Measurements from ENCODE around the gene AIFM3.
"Not testable (repeated sequence)": the region's sequence is repeated elsewhere in the genome, so short reads cannot be mapped to it uniquely, and the experiment has no call there.

The AIFM3 gene

DNA sequence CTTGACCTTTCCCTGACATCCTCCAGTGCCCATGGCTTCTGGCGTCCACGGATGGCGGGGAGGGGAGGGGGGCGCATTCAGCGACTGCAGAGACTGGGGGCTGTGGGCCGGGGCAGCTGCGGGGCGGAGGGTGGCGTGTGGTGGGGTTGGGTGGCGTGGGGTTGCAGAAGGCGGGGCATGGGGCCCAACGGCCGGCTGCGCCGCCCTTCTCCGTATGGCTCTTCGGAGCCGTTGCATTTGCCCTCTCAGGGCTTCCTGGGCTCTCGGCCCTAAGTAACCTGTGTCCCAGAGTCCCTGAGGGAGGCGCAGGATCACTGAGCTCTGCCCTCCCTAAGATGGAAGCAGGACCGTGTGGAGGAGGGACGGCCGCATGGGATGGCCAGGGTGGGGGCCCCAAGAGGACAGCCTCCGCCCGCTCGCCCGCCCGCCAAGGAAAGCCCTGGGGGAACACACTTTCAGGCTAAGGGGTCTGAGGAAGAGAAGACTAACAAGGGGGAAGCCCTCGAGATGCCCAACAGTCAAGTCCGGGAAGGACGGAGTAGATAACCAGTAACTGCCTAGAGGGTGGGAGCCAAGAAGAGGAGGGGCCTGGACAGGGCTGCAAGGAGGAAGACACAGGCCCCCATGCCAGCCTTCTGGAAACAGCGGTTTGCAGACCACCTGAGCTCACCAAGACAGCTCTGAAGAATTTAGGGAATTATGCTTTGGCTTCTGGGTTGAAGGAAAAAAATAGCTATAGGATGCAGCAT, 9.2 kb upstream of the AIFM3 start:
- DNase-seq (ENCODE audit: low read depth) = no peak

DNA sequence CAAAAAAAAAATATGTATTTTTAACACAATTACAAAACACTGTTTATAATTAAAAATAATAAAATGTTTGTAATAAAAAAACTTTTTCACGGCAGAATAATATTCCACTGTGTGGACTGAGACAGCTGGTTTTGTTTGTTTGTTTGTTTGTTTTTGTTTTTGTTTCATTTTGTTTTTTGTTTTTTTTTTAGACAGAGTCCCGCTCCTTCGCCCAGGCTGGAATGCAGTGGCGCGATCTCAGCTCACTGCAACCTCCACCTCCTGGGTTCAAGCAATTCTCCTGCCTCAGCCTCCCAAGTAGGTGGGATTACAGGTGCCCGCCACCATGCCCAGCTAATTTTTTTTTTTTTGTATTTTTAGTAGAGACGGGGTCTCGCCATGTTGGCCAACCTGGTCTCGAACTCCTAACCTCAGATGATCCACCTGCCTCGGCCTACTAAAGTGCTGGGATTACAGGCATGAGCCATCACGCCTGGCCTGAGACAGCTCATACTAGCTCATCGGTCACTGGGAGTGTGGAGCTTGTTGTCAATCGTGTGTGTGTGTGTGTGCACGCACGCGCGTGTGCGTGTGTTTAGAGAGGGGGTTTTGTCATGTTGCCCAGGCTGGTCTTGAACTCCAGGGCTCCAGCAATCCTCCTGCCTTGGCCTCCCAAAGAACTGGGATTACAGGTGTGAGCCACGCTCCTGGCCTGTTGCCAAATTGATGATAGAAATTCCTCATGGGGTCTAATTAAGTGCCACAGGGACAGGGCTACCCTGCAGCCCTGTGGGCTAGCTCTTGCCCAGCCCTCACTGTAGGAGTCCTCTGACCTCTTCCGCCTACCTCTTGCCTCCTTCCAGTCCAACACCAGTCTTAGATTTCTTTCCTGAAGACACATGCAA, 7.2 kb upstream of the AIFM3 start:
- DNase-seq (ENCODE audit: low read depth) = no peak

GRCh38 chr22:20960609-20961008, 6.4 kb upstream of the AIFM3 start:
- DNase-seq (ENCODE audit: low read depth) = no peak

GRCh38 chr22:20962491-20962945, 4.5 kb upstream of the AIFM3 start:
- no peak for DNase-seq (ENCODE audit: low read depth)

- DNase-seq (ENCODE audit: low read depth) = no peak
Observed at GRCh38 chr22:20963201-20964052, 3.6 kb upstream of the AIFM3 start.

DNA sequence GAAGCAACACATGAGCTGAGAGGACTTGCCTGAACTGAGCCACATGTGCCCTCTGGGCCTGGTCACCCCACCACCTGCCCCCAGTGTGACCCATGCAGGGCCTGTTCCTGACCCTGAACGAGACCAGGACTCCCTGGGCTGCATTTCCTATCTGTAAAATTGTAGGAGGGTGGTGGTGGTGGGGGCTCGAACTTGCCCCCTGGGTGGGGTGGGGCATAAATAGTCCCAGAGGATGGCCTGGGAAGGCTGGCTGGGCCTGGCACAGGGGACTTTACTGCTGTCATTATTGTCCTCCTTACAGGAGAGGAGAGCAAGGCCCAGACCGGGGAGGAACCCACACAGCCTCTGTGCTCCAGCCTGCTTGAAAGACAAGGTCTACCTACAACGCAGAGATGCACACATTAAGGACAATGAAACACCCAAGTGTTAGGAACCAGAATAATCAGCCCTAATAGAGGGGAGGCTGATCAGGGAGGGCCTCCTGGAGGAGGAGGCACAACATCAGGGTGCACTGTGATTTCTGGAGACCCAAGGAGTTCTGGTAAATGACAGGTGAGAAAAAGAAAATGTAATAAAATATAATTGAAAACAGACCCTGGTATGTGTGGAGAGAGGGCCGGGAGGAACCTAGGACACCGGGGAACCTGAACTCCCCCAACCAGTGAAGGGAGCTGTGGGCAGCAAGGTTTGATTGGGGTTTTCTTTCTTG, 2.8 kb upstream of the AIFM3 start:
- DNase-seq (ENCODE audit: low read depth) = no peak

DNA sequence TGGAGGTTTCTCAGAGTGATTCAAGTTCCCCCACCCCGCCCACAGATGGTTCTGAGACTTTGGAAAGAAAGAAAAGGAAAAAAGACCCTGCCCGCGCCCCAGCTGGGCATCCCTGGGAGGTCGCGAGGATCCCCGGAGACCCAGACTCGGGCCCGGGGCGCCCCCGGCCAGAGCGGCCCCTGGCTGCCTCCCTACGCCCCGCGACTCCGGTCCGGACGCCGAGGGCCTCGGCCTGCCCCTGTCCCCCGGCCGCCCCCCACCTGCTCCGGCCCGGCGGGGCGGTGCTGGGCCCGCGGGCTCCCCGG, 2.3 kb upstream of the AIFM3 start:
- no peak for DNase-seq (ENCODE audit: low read depth)

DNA sequence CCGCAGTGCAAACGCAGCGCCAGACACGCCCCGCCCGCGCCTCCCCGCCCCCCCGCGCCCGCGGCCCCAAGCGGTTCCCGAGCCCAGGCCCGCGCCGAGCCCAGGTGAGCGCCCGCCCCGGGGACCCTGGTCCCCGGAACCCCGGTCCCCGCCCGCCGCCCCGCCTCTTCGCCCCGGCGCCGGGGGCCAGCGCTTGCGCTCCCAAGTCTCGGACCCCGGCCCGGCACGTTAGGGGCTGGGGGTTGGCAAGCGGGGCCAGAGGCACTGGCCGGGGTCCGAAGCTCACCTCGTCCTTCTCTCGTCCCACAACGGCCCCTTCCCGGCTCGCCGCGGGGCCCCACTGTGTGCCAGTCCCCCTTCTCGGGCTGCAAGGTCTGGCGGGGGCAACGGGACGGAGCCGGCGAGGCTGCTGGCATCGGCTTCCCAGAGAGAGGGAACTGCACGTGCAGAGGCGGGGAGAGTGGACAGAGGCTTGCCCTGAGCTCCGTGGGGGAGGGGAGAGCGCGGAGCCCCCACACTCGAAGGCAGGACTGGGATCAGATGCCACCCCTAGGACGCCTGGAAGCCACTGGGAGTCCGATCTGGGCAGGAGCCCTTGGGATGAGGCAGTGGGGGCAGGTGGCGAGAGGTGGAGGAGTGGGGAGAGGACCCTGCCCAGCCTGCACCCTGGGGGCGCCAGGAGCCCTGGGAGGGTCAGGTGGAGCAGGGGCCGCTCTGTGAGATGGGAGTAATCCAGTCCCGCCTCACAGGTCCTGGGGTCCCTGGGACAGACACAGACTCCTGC, 1.8 kb upstream of the AIFM3 start:
- no peak for DNase-seq (ENCODE audit: low read depth)

DNA sequence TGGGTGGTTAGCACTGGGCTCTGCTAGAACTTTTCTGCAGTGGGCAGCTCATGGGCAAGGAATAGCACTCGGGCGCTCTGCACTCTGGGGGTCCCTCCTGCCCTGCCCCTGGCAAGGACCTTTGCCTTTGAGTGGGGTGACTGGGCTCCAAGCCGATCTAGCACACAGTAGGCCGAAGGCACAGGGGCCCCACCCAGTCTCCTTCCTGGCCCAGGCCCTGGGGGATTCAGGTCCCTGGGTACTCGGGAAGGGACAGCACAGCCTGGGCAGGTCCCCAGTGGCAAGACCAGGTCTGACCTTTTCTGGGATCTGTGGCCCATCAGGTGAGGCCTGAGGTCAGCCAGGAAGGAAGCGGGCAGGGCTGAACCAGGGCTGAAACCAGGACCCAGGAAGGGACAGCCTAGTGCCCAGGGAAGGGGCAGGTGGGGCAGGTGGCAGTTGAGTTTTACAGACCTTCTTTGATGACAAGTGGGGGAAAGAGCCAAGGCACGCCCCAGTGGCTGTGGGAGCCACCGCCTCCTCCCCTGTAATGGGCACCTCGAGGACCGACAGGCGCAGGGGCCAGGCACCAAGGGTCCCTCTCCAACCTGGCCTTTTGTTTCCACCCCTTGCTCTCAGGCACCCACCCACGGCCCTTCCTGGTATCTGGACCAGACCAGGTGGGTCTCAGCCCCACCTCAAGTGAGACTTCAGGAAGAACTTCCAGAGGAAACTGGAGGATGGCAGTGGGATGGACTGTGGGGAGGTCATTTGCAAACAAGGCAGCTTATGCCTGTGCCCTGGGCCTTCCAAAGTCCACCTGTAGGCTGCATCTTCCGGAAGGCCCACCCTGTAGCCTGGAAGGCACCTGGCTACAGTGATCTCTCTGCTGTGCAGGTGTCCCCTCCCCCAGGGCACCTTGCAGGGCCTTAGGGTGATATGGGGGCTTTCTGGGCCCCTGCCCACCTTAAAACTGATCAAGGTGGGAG, 883 bp upstream of the AIFM3 start:
- DNase-seq (ENCODE audit: low read depth) = no peak

DNA sequence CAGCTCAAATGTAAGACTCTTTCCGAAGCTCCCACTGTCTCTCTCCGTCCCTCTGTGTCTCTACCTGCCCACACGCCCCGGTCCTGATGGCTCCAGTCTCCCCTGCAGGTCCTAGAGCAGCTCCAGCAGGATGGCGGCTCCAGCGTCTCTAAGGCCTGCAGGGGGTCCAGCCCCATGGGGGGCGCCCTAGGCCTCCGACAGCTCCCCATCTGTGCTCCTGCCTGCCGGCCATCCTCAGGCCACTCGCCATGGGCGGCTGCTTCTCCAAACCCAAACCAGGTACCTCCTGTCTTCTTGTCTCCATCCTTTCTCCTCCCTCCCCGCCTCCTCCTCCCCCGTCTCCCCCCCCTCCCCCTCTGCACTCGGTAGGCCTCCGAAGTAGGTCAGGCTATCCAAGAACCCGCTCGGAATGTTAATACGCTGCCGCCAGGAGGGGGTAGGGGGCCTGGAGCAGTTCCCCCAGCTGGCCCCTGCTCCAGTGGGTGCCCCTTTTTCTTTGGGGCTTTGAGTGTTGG, 699 bp downstream of the AIFM3 start:
- no peak for DNase-seq (ENCODE audit: low read depth)

- no peak for DNase-seq (ENCODE audit: low read depth)
Observed at GRCh38 chr22:20968281-20968977, 1.4 kb downstream of the AIFM3 start.

- DNase-seq (ENCODE audit: low read depth) = no peak
Observed at GRCh38 chr22:20970939-20971657, 4.0 kb downstream of the AIFM3 start.

DNA sequence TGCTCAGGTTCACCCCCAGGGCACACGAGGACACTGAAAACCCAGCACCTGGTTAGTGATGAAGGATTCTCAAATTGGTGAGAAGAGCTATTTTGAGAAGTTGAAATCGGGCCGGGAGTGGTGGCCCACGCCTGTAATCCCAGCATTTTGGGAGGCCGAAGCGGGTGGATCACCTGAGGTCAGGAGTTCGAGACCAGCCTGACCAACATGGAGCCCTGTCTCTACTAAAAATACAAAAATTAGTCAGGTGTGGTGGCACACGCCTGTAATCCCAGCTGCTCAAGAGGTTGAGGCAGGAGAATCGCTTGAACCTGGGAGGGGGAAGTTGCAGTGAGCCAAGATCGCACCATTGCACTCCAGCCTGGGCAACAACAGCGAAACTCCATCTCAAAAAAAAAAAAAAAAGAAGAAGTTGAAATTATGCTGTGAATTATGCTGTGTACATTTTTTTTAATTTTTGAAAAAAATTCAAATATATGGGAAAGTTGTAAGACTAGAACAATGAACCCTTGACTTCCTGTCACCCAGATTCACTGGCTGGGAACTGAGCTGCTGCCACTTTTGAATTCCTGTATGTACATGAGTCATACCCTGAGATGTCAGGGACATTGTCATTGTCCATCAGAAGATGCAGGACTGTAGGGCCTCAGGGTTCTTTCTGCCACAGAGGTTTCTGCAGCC, 5.1 kb downstream of the AIFM3 start:
- not testable (repeated sequence) for DNase-seq (ENCODE audit: low read depth)

GRCh38 chr22:20972933-20973577, 6.0 kb downstream of the AIFM3 start:
- DNase-seq (ENCODE audit: low read depth) = no peak

DNA sequence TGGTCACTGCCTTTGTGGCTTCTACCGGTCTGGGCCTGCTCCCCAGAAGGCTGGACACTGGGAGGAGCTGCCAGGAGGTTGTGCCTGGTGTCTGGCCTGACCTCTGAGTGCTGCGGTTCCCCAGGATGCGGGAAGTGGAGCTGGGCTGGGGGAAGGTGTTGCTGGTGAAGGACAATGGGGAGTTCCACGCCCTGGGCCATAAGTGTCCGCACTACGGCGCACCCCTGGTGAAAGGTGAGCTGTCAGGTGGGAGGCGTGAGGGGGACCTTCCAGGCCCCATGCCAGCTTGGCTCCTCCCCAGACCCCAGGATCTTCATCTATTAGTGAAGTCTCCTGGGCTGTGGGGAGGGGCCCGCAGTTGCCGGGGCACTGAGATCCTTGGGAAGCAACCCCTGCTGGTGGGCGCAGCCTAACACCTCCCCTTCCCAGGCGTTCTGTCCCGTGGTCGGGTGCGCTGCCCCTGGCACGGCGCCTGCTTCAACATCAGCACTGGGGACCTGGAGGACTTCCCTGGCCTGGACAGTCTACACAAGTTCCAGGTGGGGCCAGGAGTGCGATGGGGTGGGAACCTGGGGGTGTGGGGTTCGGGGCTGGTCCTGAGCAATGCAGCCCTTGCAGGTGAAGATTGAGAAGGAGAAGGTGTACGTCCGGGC, 6.7 kb downstream of the AIFM3 start:
- DNase-seq (ENCODE audit: low read depth) = no peak

GRCh38 chr22:20974336-20974955, 7.4 kb downstream of the AIFM3 start:
- no peak for DNase-seq (ENCODE audit: low read depth)
